Adipocyte (in vitro differentiated cells): ENCODE results near the gene LRBA.
"Not testable (repeated sequence)": the region's sequence is repeated elsewhere in the genome, so short reads cannot be mapped to it uniquely, and the experiment has no call there.

Experiments used
- DNase-seq: peaks from one replicate; pipeline ENCODE4 v3.0.0-alpha.2; 2015; ENCODE audit warnings: low read depth
- H3K27me3 ChIP-seq: replicated peaks from 2 replicates; pipeline ENCODE4 v1.7.0; 2013; ENCODE audit warnings: mild to moderate bottlenecking, low read length, moderate library complexity; ENCODE audit not compliant: control insufficient read depth, insufficient read depth
- H3K36me3 ChIP-seq: 2 replicates; pipeline ENCODE4 v1.7.0; 2013; ENCODE audit warnings: low read length, mild to moderate bottlenecking, moderate library complexity; ENCODE audit not compliant: control insufficient read depth, insufficient read depth, severe bottlenecking
- H3K4me1 ChIP-seq: 2 replicates; pipeline ENCODE4 v1.7.0; 2013; ENCODE audit warnings: mild to moderate bottlenecking, low read length, moderate library complexity; ENCODE audit not compliant: control insufficient read depth, insufficient read depth
- H3K4me3 ChIP-seq: 2 replicates; pipeline ENCODE4 v1.7.0; 2013; ENCODE audit warnings: mild to moderate bottlenecking, low read length, moderate library complexity
- H3K9ac ChIP-seq: 2 replicates; pipeline ENCODE4 v1.7.0; 2013; ENCODE audit warnings: mild to moderate bottlenecking, low read length, moderate library complexity
- H3K9me3 ChIP-seq: 2 replicates; pipeline ENCODE4 v1.7.0; 2013; ENCODE audit warnings: mild to moderate bottlenecking, low read length, moderate library complexity; ENCODE audit not compliant: control insufficient read depth

Gene LRBA

GRCh38 chr4:150938417-150938816 is 76.7 kb downstream of the LRBA start:
- no peak overlapping the region for H3K9ac ChIP-seq
- no peaks in the 10 kb centered on the region for H3K9me3 ChIP-seq
- H3K4me3 ChIP-seq, result no peak overlapping the region
- no peak for DNase-seq
- peaks cover 3% of the 10 kb centered on the region for H3K4me1 ChIP-seq
- no peaks in the 10 kb centered on the region for H3K27me3 ChIP-seq
- no peaks in the 10 kb centered on the region for H3K36me3 ChIP-seq

- DNase-seq, result no peak
These were observed 81.1 kb downstream of the LRBA start for GRCh38 chr4:150934022-150934421.

GRCh38 chr4:150931796-150932195 is 83.3 kb downstream of the LRBA start:
- Histone ChIP-seq H3K4me1 (no peaks in the 10 kb centered on the region), H3K36me3 (no peaks in the 10 kb centered on the region), H3K9ac (no peak overlapping the region), H3K27me3 (no peaks in the 10 kb centered on the region), H3K9me3 (no peaks in the 10 kb centered on the region), H3K4me3 (no peak overlapping the region)
- no peak for DNase-seq

More at GRCh38 chr4:150934022-150934421, 81.1 kb downstream of the LRBA start:
- Histone ChIP-seq H3K36me3 (no peaks in the 10 kb centered on the region), H3K9ac (no peak overlapping the region), H3K9me3 (no peaks in the 10 kb centered on the region), H3K4me3 (no peak overlapping the region), H3K27me3 (no peaks in the 10 kb centered on the region), H3K4me1 (no peaks in the 10 kb centered on the region)

DNA sequence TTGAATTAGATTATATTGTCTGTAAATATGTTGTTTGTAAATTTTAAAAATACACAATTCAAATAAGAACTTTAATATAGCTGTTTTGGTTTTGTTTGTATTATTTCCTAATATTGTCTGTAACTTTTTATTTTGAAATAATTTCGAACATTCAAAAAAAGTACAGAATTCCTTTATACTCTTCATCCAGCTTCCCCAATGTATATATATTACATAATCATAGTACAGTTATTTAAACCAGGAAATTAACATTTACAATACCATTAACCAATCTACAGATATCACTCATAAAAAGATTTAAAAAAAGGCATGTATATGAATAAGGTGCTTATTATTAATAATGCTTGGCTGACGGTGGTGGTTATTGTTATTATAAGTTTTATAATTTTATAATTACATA is 84.1 kb downstream of the LRBA start:
- Histone ChIP-seq H3K4me1 (no peaks in the 10 kb centered on the region), H3K9ac (no peak overlapping the region), H3K4me3 (no peak overlapping the region), H3K9me3 (no peaks in the 10 kb centered on the region), H3K27me3 (no peaks in the 10 kb centered on the region), H3K36me3 (no peaks in the 10 kb centered on the region)
- DNase-seq, result no peak

GRCh38 chr4:150923945-150924344 is 91.1 kb downstream of the LRBA start:
- no peak overlapping the region for H3K9ac ChIP-seq
- no peaks in the 10 kb centered on the region for H3K9me3 ChIP-seq
- no peak for DNase-seq
- no peaks in the 10 kb centered on the region for H3K27me3 ChIP-seq
- no peaks in the 10 kb centered on the region for H3K4me1 ChIP-seq
- H3K36me3 ChIP-seq, result peaks cover 4% of the 10 kb centered on the region
- H3K4me3 ChIP-seq, result no peak overlapping the region

DNA sequence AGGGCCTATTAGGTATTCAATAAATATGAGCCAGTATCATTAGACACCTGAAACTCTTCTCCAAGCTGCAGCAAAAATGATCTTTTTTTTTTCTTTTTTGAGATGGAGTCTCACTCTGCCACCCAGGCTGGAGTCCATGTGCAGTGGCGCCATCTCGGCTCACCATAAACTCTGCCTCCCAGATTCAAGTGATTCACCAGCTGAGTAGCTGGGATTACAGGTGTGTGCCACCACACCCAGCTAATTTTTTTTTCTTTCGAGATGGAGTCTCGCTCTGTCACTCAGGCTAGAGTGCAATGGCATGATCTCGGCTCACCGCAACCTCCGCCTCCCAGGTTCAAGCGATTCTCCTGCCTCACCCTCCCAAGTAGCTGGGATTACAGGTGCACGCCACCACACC is 93.6 kb downstream of the LRBA start:
- not testable (repeated sequence) for H3K4me3 ChIP-seq, DNase-seq, H3K9ac ChIP-seq, H3K4me1 ChIP-seq, H3K9me3 ChIP-seq, H3K36me3 ChIP-seq, H3K27me3 ChIP-seq

GRCh38 chr4:150918562-150918961 is 96.5 kb downstream of the LRBA start:
- peaks cover 14% of the 10 kb centered on the region for H3K36me3 ChIP-seq
- not testable (repeated sequence) for DNase-seq, H3K4me1 ChIP-seq, H3K4me3 ChIP-seq, H3K9ac ChIP-seq, H3K9me3 ChIP-seq, H3K27me3 ChIP-seq

- no peaks in the 10 kb centered on the region for H3K27me3 ChIP-seq
- peaks cover 20% of the 10 kb centered on the region for H3K36me3 ChIP-seq
- no peak overlapping the region for H3K9ac ChIP-seq
- no peak for DNase-seq
- no peak overlapping the region for H3K4me3 ChIP-seq
- H3K9me3 ChIP-seq, result peaks cover 9% of the 10 kb centered on the region
- peaks cover 5% of the 10 kb centered on the region for H3K4me1 ChIP-seq
These were observed 103.8 kb downstream of the LRBA start for GRCh38 chr4:150911326-150911725.

DNA sequence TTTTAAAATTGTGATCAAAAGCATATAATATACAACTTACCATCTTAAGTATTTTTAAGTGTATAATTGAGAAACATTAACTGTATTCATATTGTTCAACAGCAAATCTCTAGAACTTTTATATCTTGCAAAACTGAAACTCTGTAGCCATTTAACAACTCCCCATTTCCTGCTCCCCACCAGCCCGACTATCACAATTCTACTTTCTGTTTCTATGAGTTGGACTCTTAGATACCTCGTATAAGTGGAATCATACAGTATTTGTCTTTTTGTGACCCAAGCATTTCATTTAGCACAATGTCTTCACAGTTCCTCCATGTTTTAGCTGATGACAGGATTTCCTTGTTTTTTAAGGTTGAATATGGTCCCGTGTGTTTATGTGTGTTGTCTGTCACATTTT is 106.0 kb downstream of the LRBA start:
- Histone ChIP-seq H3K27me3 (no peaks in the 10 kb centered on the region), H3K4me1 (peaks cover 10% of the 10 kb centered on the region), H3K4me3 (no peak overlapping the region), H3K36me3 (peaks cover 13% of the 10 kb centered on the region), H3K9me3 (peaks cover 9% of the 10 kb centered on the region), H3K9ac (no peak overlapping the region)
- no peak for DNase-seq

DNA sequence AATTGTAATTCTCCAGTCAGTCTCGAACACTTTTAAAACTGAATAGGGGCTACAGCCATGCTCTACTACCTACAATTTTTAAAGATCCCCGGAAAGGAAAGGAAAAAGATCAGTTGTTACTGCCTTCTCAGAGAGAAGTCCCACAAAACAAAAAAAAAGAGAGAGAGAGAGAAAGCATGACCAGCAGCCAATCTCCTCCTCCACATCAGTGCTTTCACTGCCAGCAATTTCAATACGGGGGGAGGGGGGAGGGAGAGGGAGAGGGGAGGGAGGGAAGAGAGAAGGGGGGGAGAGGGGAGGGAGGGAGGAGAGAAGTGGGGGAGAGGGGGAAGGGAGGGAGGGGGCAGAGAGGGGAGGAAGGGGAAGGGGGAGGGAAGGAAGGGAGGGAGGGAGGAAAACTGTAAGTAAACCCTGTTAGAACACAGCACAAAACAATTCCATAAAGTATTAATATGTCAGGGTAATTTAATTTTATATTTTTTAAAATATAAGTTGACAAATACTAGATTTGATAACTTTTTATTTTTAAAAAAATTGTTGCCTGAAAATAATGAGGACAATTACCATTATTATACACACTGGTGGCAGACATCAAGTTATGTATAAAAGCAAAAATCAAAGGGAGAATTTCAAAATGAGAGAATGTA is 108.0 kb downstream of the LRBA start:
- Histone ChIP-seq H3K36me3 (peaks cover 9% of the 10 kb centered on the region), H3K9ac (no peak overlapping the region), H3K4me1 (peaks cover 10% of the 10 kb centered on the region), H3K4me3 (no peak overlapping the region), H3K9me3 (peaks cover 9% of the 10 kb centered on the region), H3K27me3 (no peaks in the 10 kb centered on the region)
- DNase-seq, result no peak

GRCh38 chr4:150904671-150905070 is 110.4 kb downstream of the LRBA start:
- no peaks in the 10 kb centered on the region for H3K27me3 ChIP-seq

DNA sequence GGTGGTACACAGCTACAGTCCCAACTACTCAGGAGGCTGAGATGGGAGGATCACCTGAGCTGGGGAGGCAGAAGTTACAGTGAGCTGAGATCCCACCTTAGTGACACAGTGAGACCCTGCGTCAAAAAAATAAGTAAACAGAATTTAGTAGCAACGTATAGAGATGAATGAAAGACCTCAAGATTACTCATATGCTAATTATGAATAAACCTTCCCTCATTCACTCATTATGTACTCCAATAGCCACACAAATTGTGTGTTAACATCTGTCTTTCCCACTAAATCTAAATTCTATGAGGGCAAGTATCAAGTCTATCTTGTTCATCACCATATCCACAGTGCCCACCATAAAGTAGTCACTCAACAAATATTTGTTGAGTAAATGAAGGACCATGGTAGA is 111.5 kb downstream of the LRBA start:
- no peak overlapping the region for H3K4me3 ChIP-seq
- no peak for DNase-seq
- H3K4me1 ChIP-seq, result peaks cover 10% of the 10 kb centered on the region
- no peak overlapping the region for H3K9ac ChIP-seq
- no peaks in the 10 kb centered on the region for H3K9me3 ChIP-seq
- peaks cover 15% of the 10 kb centered on the region for H3K36me3 ChIP-seq
- H3K27me3 ChIP-seq, result no peaks in the 10 kb centered on the region

More at GRCh38 chr4:150904671-150905070, 110.4 kb downstream of the LRBA start:
- DNase-seq, result no peak
- Histone ChIP-seq H3K9ac (peak overlapping the region; percentile 38), H3K9me3 (no peaks in the 10 kb centered on the region), H3K4me1 (peaks cover 10% of the 10 kb centered on the region), H3K36me3 (peaks cover 10% of the 10 kb centered on the region), H3K4me3 (peak overlapping the region; percentile 47)
